Transverse colon (tissue), 4 donors: ENCODE data around the gene PZP.

Experiments
- POLR2A ChIP-seq: fragments of 450-650 bp; IDR thresholded peaks from one replicate; pipeline ENCODE4 v1.6.1; 2016; ENCODE audit warnings: antibody characterized with exemption, mild to moderate bottlenecking, moderate library complexity
- POLR2AphosphoS5 ChIP-seq, 3 donors: sonication (generic); formaldehyde crosslinking; IDR thresholded peaks; one replicate each; pipeline ENCODE4 v1.6.1; 2016; ENCODE audit warnings: antibody characterized with exemption in 3 of 3
- TF ChIP-seq, protein P1 (sequence below), 5 experiments: fragments of 200-600 bp in 3 of 5; fragments of 450-650 bp in 2 of 5; sonication (generic) in 3 of 5; IDR thresholded peaks; 1 replicate in 2 of 5; 2 replicates in 3 of 5; pipeline ENCODE4 v1.5.1; 2016 to 2017; ENCODE audit warnings: antibody characterized with exemption in 5 of 5, inconsistent platforms in 3 of 5, mild to moderate bottlenecking in 2 of 5, moderate library complexity in 1 of 5

DNA sequence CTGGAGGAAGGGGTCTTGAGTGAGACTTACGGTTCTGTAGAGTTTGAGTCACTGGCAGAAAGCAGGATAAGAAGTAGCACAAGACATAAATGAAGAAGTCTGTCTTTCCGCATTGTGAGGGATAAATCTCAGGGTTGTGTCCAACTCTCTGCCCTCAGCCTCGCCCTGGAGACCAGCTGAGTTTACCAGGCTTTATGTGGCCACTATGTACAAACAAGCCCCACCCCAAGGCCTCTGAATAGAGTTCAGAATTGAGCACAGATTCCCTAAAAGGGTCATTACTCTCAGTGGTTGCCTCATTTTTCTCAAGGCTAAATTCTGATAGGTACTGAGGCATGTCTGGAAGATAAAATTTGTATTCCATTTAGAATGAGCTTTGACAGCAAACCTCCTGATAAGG is at the start of gene PZP:
- TF ChIP-seq, protein P1, sequence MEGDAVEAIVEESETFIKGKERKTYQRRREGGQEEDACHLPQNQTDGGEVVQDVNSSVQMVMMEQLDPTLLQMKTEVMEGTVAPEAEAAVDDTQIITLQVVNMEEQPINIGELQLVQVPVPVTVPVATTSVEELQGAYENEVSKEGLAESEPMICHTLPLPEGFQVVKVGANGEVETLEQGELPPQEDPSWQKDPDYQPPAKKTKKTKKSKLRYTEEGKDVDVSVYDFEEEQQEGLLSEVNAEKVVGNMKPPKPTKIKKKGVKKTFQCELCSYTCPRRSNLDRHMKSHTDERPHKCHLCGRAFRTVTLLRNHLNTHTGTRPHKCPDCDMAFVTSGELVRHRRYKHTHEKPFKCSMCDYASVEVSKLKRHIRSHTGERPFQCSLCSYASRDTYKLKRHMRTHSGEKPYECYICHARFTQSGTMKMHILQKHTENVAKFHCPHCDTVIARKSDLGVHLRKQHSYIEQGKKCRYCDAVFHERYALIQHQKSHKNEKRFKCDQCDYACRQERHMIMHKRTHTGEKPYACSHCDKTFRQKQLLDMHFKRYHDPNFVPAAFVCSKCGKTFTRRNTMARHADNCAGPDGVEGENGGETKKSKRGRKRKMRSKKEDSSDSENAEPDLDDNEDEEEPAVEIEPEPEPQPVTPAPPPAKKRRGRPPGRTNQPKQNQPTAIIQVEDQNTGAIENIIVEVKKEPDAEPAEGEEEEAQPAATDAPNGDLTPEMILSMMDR (IDR thresholded peaks at IDR 0.05), result no peak
- no peak for TF ChIP-seq POLR2AphosphoS5 (IDR thresholded peaks at IDR 0.05)
- TF ChIP-seq POLR2A, result no peak
